Measurements from ENCODE around the gene DOK3. TPM values are rescaled to one million over a fixed set of nuclear protein-coding genes. Genes with fewer than 3 reads are reported as not detected.
"Not testable (repeated sequence)": the region's sequence is repeated elsewhere in the genome, so short reads cannot be mapped to it uniquely, and the experiment has no call there.

DOK3 gene
- total RNA-seq, 1 donor from 2014 or later = 19.7 TPM

DNA sequence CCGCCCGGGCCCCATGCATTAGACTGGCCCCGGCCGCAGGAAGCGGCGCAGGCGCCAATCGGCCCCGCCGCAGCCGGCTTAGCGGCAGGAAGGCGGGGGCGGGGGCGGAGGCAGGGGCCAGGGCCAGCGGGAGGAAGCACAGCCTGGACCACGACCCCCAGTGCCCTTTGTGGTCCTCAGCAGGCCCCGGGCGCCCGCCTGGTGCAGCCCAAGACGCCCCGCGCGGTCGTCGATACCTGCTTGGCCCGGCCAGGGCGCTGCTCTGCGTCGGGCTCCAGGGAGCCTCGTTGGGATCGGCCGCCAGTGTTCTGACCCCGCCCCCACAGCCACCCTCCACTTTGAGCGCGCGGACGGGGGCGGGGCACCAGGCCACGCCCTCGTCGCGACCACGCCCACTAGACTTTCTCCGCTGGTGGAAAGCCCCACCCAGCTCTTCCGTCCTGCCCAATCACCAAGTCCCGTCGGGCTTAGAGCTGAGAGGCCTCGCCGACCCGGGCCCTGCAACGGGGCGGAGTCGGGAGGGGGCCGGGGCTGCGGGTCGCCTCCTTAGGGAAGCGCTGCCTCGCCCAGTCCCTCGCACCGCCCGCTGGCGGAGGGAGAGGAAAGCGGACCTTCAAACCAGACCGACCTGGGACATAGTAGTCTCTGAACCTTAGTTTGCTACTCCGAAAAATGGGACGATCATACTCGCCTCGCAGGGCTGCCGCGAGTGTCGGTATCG is 12.2 kb downstream of the DOK3 start, which contains the start of gene PDLIM7:
Gene PDLIM7 (minus strand): TSS at position 313 of the 721 bp plus-strand sequence. CDS start 1,092 bp downstream, outside the sequence.
- DNase-seq (ENCODE audit: low spot score) = peak; percentile 99

DNA sequence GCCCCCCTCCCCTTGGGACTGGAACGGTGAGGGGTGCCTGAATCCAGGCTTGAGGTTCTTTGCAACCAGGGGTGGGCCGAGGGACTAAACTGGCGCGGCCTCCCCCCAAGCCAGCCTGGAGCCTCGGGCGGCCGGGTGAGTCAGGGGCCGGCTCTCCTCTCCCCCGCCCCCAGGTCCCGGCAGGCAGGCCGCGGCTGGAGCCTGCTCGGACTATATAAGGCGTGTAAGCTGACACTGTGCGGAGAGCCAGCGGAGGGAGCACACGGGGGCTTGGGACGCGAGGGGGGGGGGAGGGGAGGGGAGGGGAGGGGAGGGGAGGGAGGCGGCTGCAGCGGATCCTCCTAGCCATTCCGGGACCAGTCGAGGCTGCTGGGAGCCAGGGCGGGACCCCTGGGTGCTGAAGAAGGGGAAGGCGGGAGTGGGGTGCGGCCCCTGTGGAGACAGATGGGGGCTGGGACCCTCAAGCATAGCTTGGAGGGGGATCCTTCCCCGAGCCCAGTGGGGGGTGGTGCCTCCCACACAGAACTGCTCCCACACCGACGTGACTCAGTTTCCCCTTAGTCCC is 12.8 kb downstream of the DOK3 start:
- DNase-seq (ENCODE audit: low spot score) = peak; percentile 95

- DNase-seq (ENCODE audit: low spot score) = peak; percentile 50
These were observed 13.4 kb downstream of the DOK3 start for GRCh38 chr5:177496070-177496726.

DNA sequence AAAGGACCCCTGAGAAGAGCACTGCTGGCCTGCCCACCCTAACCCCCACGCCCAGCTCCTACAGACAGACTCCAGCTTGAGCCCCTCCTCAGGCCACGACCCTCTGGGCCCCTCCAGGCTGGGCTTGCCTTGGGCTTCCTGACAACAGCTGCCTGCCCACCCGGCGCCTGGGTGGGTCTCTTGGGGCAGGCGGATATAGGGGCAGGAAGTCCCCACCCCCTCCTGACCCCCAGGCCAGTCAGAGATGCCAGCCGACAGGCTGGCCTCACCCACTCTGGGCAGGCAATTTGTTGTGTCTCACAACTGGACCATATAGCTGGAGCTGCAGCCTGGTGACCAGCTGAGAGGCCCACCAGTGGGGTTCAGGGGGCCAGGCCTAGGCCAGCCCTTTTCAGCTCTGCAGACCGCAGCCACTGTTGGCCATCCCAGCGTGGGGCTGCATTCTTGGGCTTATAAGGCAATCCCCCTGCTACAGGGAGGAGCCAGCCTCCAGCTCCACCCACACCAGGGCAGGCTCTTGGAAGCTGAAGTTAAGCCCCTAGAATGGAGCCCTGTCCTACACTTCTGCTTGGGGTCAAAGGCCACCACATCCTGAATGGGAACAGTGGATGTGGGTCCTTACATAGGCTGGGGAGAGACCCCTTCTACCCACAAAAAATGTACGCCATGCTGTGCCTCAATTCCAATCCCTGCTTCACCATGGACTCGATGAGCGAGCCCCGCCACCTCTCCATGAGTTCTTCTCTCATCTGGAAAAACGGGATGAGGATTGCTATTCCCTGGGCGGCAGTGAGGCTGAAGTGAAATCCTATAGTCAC is 14.2 kb downstream of the DOK3 start:
- DNase-seq (ENCODE audit: low spot score) = peak; percentile 96

GRCh38 chr5:177494346-177495195 is 15.1 kb downstream of the DOK3 start:
- peak; percentile 97 for DNase-seq (ENCODE audit: low spot score)

DNA sequence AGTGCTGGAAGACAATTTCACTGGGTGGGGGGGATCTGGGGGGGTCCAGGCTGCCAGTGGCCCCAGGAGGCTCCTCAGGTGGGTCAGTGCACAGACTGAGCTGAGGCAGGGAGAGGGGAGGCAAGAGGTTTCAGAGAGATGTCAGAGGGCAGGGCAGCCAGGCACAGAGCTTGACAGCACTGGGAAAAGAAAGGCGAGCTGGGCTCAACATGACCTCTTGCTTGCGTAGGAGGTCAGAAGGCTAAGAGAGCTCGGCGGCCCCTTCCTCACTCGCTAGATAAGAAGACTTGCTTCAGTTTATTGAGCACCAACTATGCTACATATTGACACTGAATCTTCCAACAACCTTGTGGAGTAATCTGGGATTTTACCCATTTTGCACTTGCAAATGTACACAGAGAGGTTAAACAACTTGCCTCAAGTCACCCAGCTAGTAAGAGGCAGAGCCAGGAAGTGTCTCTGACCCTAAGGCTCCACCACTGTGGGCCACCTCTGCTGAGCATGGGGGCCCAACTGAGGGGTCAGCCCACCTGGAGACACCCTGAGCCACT is 15.8 kb downstream of the DOK3 start:
- DNase-seq (ENCODE audit: low spot score) = no peak

- no peak for DNase-seq (ENCODE audit: low spot score)
These were observed 16.8 kb downstream of the DOK3 start for GRCh38 chr5:177492841-177493240.

GRCh38 chr5:177491983-177492746 is 17.5 kb downstream of the DOK3 start:
- no peak for DNase-seq (ENCODE audit: low spot score)

DNA sequence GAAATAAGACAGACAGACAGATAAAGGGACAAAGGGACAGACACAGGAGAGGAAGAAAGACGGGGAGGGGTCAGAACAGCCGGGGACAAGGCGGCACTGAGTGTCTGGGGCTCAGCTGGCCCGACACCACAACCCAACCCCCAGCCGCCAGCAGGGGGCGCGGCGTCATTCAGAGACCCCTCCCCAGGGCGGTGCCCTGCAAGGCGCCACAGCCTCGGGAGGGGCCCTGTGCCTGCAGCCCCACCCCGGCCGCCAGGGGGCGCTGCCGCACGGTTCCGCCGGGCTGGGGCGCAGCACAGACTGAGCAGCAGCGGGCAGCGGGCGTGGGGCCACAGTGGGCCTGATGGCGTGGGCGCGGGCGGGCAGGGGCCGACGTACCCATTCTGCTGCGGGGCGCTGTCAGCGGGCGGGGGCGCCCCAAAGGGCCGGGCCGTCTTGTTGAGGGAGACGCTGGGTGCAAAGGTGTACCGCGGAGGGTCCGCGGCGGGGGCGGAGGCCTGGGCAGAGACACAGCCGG is 18.1 kb downstream of the DOK3 start:
- peak; percentile 55 for DNase-seq (ENCODE audit: low spot score)

DNA sequence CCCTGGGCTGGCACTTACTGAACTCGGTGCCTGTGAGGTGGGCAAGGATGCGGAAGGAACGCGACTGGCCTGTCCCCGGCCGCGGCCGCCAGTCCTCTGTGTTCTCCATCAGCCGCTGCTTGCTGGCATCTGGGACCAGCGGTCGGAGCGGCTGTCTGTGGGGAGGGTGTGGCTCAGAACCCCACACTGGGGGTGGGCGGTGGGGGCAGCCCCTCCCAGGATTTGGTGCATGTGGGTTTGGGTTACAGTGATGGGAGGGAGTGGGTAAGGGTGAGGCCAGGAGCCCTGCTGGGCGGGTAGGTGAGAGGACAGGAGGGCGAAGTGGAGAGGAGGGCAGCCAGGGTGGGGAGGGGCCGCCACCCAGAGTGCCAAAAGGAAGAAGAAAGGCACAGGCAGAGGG is 18.6 kb downstream of the DOK3 start:
- DNase-seq (ENCODE audit: low spot score) = no peak

- DNase-seq (ENCODE audit: low spot score) = no peak
These were observed 19.2 kb downstream of the DOK3 start for GRCh38 chr5:177490311-177490991.

DNA sequence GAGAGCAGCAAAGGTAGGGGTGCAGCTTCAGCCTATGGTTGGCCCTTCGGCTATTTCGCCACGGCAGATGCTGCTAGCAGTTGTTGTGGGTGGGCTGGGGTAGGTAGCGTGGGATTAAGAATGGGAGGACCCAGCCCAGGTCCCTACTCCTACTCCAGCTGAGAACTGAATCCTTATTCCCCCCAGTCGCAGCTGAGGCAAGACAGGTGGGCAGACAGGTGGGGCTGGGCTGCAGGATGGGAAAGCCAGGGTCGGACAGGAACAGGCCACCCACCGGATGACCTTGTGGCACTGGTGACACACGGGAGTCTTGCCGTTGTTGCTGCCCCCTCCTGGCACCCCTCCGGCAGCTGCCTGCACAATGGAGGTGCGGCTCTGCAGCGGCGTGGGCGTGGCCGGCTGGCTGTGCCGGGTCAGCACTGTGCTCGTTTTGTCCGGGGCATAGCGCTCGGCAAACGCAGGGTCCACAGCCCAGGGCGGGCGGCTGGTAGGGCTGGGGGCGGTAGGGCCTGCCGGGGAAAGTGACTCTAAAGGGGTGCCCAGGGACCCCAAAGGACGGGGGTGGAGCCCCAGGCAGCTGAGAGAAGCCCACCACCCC is 20.4 kb downstream of the DOK3 start:
- DNase-seq (ENCODE audit: low spot score) = no peak

- no peak for DNase-seq (ENCODE audit: low spot score)
These were observed 21.7 kb downstream of the DOK3 start for GRCh38 chr5:177487975-177488374.

- no peak for DNase-seq (ENCODE audit: low spot score)
These were observed 22.5 kb downstream of the DOK3 start for GRCh38 chr5:177487144-177487543.

DNA sequence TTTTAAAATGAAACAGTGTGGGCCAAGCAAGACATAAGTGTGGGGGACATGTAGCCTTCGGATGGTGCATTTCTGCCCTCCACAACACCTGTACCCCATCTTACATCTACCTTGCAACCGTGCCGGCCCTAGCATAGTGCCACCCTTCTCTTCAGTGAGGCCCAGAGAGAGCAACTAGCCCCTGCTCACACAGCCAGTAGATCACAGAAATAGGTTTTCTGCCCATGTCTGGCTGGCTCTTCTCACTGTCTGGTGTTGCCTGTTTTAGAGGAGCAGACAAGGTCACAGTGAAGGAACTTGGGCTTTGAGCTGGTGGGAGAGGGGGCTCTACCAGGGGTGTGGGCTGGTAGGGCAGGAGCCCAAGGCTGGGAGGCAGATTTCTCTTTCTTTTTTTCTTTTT is 23.4 kb downstream of the DOK3 start:
- no peak for DNase-seq (ENCODE audit: low spot score)

GRCh38 chr5:177485753-177486152 is 23.9 kb downstream of the DOK3 start:
- not testable (repeated sequence) for DNase-seq (ENCODE audit: low spot score)

DNA sequence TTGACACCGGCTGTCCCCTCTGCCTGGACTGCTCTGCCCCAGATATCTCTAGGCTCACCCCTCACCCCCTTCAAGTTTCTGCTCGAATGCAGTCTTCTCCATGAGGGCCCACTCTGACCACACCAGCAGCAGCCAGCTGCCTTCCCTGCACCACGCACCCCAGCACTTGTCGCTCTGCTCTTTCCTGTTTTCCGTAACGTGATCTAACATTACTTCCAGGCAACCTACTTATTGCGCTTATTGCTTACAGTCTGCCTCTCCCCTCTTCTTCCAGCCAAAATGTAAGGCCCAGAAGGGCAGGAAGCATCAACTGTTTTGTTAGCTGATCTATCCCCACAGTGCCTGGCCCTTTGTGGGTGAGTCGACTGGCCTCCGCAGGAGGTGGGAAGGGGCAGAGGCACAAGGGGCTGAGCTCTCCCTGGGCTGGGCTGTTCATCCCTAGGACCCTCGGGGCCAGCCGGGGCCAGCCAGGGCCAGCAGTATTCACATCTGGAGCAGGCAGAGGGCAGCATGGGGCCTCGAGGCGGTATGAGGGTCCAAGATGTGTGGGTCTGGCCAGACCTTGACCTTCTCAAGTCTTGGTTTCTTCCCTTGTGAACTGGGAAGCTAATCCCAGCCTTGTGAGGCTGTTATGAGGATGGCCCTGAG is 24.6 kb downstream of the DOK3 start:
- DNase-seq (ENCODE audit: low spot score) = no peak
